Vagina (tissue), 2 donors: ENCODE data around the gene ADPGK.

ENCODE experiments used
- CTCF ChIP-seq, 3 experiments: fragments of 450-650 bp in 2 of 3; fragments of 200-600 bp in 1 of 3; sonication (generic) in 1 of 3; IDR thresholded peaks; one replicate each; pipeline ENCODE4 v1.5.1; 2017 to 2019; ENCODE audit warnings: antibody characterized with exemption in 3 of 3, mild to moderate bottlenecking in 2 of 3, moderate library complexity in 2 of 3
- POLR2A ChIP-seq, 2 donors: fragments of 450-650 bp; IDR thresholded peaks; one replicate each; pipeline ENCODE4 v1.6.1; 2017; ENCODE audit warnings: antibody characterized with exemption in 2 of 2, mild to moderate bottlenecking in 2 of 2, moderate library complexity in 2 of 2

- TF ChIP-seq POLR2A (IDR thresholded peaks at IDR 0.05): no peak
- no peak for TF ChIP-seq CTCF (IDR thresholded peaks at IDR 0.05)
Observed at GRCh38 chr15:72803006-72803405, 19.4 kb upstream of the ADPGK start.
